GM18868 (cell line): ENCODE data around the gene TNFAIP2.

Source experiments
- ATAC-seq: cut with Tn5 transposase; IDR thresholded peaks from one replicate; pipeline ENCODE4 v1.9.1; 2021; ENCODE audit warnings: mild to moderate bottlenecking, moderate library complexity; ENCODE audit not compliant: unreplicated experiment

The TNFAIP2 gene, protein sequence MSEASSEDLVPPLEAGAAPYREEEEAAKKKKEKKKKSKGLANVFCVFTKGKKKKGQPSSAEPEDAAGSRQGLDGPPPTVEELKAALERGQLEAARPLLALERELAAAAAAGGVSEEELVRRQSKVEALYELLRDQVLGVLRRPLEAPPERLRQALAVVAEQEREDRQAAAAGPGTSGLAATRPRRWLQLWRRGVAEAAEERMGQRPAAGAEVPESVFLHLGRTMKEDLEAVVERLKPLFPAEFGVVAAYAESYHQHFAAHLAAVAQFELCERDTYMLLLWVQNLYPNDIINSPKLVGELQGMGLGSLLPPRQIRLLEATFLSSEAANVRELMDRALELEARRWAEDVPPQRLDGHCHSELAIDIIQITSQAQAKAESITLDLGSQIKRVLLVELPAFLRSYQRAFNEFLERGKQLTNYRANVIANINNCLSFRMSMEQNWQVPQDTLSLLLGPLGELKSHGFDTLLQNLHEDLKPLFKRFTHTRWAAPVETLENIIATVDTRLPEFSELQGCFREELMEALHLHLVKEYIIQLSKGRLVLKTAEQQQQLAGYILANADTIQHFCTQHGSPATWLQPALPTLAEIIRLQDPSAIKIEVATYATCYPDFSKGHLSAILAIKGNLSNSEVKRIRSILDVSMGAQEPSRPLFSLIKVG

DNA sequence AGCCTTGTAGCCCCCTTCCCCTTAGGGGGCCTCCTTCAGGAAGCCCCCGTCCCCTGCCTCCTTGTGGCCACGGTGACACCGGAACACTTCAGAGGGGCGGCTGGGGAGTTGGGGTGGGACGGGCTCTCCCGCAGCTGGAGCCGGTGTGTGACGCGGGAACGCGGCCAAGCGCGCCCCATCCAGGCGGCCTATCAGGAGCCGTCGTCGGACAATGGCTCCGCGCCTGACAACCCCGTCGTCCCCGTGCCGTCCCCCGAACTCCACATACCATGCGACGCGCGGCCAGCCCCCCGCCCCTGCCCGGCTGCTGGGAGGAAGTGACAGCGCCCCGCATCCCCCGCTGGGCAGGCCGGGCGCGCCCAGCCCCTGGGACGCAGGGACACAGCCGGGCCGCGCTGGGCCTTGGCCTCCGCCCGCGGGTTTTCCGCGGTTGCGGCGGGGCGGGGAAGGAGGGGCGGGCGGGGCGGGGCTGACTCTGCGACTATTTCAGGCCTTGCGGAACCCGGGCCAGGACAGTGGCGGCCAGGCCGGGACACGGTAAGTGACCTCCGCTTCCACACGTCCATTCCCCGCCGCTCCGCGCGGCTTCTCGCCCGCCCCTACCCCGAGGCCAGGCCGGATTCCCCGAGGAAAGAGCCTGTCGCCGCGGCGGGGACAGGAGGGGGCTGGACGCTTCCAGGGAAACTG lies at the start of gene TNFAIP2:
Gene TNFAIP2, plus strand, starts transcription at position 515 of the 687 bp plus-strand sequence. CDS start 2,997 bp downstream, outside the sequence.
- no peak for ATAC-seq

DNA sequence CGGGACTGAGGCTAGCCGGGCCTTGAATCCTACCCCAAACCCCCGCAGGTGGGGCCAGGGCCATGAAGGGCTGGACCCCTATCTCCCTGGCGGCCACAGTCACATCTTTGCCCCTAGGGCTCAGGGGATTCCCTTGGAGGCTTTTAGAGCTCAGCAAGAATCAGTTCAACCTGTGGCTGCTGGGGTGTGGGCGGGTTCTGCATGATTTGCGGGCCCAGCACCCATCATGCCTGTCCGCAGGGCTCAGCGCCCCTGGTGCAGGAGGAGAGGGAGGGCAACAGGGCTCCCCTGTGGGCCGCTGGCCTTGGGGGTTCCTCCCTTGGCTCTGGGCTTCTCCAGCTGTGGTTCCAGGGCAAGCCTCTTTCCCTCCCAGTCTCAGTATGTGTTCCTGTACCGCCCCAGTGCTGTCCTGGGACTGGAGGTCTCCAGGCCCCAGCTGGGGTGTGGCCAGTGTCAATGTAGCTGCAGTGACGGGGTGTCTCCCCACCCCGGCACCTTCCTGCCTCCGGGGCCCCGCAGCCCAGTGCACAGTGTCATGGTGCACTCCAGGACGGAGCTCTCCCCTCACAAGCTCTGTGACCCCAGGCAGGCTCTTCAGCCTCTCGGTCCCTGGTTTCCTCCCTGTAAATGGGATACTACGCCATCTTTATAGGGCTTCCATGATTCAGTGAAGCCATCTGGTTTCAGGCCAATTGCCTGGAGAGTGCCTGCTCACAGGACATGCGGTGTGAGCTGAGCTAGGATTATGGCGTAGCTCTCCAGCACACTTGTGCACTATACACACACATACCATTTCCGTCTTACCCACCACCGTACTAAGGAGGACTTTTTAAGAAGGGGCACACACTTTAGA lies 49.2 kb upstream of the TNFAIP2 start:
- ATAC-seq: no peak

DNA sequence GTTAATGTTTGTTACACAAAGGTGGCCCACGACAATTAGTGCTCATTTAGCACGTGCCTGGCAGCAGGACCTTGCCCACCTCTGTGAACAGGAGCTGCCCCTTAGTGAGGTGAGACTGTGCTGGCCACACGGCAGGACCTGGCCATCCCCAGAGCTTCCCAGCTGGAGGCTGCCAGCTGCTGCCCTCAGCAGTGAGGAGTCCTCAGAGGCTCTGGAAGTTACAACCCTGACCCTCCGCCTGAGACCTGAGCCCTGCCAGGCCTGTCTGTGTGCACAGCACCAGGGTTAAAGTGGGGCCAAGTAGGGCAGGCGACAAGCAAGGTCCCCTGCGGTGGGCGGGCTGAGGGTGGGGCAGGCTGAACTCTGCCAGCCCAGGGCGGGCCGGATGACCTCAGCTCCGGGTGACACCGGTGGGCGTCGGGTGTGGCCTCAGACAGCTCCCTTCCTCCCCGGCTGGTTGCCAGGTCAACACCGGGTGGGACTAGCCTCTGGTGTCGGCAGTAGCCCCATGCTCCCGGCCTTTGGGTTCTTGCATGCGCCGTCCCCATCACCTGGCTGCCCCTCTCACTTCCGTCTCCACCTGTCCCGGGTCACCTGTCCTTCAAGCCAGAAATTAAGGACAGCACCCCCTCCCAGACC lies 48.4 kb upstream of the TNFAIP2 start:
- ATAC-seq: no peak

DNA sequence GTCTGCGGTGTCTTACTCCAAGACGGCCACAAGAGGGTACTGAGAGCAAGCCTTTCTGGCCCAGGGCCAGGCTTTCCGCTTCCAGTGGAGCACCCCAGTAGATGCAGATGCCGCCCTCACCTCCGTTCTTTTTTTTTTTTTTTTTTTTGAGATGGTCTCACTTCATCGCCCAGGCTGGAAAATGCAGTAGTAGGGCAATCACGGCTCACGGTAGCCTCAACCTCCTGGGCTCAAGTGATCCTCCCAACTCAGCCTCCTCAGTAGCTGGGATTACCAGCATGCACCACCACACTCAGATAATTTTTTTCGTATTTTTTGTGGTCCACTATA lies 44.9 kb upstream of the TNFAIP2 start:
- peak; percentile 53 for ATAC-seq

DNA sequence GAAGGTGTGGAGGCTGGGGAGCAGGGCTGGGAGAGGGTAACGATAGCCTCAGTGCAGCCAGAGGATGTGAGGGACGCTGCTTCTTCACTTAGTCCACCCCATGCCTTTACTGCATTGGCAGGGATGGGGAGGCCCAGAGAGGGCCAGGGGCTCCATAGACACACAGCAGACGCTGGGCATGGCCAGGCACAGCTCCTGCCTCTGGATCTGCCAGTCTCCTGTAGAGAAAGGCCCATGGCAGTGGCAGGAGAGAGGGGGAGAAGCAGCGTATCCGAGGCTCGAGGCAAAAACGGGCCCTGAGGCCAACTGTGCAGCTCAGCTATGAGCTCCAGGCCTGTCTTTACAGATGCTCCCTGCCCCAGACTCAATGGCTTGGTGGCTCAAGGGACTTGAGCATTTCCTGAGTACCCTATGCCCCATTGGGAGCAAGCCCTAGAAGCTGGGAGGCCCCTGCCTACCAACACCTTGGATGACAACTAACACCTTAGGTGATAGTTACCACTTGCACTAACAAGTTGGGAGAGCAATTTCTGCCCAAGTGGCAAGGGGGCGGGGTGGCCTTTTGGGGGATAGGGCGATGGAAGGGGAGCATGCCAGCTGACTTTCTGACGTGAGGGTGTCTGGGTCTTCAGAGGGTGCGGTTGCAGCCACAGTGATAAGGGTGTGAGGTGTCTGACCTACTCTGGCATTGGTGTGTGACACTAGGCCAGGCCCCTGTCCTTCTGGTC lies 44.2 kb upstream of the TNFAIP2 start:
- ATAC-seq: no peak

DNA sequence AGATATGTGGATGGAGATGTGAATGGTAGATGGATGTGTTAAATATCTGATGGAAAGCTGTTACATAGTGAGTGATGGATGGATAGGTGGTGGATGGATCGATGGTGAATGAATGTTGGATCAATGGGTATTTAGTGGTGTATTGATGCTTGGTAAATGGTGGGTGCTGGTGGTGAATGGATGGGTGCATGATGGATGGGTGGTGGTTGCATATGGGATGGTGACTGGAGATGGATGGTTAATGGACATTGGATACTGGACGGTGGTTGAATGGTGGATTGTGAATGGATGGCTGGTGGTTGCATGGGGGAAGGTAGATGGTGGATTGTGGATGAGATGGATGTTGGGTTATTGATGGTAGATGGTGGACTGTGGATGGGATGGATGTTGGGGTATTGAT lies 41.3 kb upstream of the TNFAIP2 start:
- ATAC-seq: no peak

DNA sequence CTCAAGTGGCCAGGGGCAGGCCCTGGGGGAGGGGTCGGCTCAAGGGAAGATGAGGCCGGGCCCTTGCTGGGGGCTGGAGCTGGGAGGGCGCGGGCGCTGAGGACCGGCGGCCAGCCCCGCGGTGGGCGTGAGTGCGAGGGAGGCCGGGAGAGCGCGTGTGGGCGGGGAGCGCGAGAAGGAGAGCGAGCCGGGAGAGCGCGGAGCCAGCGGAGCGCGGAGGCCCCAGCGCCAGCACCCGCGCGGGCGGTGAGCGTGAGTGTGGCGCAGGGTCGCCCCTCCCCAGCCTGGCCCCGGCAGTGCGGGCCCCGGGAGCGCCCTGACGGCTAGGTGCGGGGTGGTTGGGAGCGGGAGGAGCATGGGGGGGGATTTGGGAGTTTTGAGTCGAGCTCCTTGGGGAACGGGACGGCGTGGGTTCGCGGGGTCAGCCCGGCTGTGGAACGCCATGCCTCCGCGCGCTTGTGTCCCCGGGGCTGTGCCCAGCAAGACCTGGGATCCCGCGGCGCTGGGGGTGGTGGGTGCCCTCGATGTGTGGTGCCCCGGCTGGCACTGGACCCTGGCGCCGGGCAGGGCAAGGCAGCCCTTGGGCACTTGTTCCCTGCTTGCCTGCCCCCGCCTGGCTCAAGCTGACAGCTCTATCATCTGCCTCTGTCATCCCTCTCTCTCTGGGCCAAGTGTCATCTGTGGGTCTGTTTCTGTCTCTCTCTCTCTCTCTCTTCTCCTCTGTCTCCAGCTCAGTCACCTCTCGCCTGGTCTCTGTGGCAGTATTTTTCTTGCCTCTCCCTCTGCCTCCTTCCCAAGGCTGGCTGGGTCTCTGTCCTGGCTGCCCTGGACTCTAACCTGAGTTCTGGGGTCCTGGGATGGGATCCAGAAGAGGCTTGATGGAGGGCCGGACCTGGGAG lies 39.0 kb upstream of the TNFAIP2 start, which contains the start of gene LBHD2:
Gene LBHD2, plus strand, starts transcription at position 190 of the 899 bp plus-strand sequence. CDS start 1,803 bp downstream, outside the sequence.
- ATAC-seq: no peak

DNA sequence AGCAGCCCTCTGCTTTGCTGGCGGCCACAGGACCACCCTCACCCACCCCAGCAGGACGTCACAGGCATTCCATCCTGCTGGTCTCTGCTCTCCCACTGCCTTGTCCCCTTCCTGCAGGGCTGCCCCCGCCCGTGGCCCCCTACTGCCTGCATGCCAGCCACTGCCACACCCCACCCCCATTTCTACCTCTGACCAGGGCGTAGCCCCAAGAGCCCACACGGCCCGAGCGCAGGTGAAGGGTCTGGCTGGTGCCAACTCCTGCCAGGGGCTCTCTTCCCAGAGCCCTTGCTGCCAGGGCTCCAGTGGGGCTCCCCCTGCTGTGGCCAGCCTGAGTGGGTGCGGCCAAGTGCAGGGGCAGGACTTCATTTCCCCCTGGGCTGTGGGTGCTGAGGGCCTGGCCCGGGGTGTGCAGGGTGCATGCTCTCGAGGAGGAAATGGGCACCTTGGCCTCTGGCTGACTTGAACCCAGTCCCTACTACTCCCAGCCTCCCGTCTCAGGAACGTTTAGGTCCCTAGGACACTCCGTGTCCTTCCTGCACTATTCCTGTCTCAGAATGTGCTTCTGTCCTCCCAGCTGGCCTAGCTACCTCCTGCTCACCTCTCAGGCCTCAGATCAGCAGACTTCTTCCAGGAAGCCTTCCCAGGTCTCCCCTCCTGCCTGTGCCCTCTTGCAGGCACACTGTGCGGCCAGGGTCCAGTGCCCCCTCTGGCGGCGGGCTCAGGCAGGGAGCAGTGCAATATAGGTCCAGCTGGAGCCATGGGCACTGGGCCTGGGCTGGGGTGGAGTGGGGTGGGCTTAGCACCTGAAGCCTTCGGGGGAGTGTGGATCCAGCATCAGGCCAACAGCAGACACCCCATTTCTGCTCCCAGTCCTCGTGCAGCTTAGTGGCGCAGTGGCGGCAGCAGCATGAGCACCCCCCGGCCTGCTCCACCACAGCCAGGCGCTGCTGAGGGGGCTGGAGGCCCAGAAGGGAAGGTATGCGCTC lies 37.9 kb upstream of the TNFAIP2 start:
- no peak for ATAC-seq

DNA sequence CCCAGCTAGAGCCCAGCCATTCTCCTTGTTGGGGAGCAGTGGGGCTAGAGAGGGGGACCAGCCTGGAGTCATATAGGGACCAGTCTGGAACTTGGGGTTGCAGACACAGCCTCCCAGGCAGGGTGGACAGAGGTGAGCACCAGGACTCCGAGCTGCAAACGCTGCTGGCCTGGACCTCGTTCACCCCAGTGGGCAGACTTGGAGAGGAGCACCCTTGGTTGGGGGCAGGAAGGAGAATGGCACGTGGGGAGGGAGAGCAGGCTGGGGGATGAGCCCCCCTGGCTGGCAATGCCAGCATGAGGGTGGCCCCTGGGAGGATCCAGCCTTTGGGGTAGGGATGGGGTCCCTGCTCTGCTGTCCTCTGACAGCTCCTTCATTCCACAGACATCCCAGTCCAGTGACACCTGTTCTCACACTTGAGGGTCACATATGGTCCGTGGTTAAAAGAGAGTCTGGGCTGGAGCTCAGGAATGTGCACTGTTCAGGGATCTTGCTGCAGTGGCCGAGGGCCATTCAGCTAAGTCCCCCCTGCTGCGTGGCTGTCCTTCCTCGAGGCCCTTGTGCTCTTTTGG lies 36.4 kb upstream of the TNFAIP2 start:
- ATAC-seq: no peak

DNA sequence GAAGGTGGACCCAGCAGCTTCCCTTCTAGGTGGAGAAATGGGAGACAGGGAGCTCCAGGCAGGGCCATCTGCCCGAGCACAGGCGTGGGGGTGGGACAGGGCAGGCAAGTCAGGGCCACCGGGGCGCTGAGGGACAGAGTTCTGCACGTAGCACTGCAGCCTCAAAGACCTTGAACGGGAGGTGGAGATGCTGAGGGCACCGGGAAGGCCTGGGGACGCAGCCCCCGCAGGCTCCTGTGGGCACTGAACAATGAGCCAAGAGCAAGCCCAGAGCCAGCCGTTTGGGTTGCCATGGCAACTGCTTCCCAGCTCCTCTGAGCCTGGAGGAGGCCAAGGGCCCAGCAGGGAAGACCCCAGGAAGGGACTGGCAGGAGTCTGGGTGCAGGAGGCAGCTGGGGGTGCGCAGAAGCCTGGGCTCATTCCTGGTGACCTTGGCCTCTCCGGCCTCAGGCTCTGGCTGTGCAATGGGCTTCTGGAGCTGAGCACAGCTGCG lies 35.9 kb upstream of the TNFAIP2 start:
- ATAC-seq: no peak

DNA sequence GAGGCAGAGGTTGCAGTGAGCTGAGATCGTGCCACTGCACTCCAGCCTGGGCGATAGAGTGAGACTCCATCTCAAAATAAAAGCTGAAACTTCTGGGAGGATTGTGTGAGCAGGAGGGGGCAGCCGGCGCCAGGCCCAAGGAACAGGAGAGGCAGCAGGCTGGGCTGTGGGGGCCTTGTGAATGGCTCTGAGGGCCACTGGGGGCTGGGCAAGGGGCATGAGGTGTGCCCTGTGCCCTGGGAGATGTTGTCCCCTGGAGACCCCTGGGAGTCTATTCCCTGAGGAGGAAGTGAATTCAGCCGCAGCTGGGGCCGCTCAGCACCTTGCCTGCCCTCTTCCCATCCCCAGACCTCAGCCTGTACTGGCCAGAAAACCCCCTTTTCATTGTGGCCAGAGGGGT lies 34.3 kb upstream of the TNFAIP2 start:
- no peak for ATAC-seq

DNA sequence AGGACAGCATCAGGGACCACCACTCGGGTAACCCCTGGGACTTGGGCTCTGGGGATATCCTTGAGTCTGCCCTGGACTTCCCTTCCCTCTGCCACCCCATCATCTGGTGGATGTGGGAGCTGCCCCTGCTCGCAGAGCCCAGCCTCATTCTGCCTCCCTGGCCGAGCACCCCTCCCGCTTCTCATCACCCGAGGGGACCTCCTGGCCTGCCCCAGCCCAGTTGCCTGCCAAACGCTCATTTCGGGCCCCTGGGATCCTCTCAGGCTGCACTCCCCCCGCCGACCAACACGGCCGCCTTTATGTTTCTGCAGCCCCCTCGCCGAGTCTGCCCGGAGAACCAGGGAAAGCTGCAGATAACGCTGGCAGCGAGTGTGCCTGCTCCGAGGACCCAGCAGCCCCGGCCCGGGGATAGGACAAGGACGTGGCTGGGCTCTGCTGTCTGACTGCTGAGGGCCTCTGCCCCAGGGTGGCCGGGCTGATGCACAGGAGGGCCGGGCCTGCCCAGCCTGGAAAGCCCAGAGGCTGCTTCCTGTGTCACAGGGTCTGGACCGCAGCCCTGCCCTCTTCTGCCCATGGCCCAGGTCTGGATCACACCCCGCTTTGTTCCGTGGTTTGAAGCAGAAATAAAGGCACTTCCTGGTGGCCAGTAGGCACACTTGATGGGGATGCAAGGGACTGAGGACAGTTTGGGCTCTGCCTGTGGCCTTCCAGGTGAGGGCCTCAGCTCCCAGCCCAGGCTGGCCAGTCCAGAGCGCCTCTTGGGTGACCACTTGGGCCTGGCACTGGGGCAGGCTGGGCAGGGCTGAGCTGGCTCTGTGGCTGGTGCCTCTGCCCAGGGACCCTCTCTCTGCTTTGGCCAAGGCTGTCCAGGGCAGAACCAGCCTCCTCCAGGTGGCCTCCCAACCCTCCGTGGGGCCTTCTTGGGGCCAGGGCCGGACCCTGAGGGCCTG lies 33.6 kb upstream of the TNFAIP2 start:
- no peak for ATAC-seq

DNA sequence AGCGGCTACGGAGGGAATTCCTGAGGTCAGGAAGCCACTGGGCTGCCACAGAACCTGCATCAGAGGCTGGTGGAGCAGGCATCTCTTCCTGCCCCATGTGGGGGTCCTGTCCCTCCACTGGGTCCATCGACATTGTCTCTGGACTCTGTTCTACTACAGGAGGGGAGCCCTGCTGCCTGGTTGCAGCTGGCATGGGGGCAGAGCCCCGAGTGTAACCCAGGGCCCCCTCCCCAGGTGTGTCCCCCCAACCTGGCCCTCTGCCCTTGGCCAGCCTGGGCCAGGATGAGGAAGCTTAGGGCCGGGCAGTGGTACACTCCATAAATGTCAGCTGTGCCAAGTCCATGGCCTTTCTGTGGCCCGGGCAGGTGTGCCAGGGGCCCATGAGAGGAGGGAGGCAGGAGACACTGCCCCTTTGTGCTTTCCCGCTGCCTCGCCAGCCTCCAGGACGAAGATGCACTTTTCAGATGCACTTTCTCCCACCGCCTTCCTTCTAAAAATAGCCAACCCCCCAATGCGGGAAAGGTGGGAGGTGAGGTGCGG lies 32.7 kb upstream of the TNFAIP2 start:
- ATAC-seq: no peak

DNA sequence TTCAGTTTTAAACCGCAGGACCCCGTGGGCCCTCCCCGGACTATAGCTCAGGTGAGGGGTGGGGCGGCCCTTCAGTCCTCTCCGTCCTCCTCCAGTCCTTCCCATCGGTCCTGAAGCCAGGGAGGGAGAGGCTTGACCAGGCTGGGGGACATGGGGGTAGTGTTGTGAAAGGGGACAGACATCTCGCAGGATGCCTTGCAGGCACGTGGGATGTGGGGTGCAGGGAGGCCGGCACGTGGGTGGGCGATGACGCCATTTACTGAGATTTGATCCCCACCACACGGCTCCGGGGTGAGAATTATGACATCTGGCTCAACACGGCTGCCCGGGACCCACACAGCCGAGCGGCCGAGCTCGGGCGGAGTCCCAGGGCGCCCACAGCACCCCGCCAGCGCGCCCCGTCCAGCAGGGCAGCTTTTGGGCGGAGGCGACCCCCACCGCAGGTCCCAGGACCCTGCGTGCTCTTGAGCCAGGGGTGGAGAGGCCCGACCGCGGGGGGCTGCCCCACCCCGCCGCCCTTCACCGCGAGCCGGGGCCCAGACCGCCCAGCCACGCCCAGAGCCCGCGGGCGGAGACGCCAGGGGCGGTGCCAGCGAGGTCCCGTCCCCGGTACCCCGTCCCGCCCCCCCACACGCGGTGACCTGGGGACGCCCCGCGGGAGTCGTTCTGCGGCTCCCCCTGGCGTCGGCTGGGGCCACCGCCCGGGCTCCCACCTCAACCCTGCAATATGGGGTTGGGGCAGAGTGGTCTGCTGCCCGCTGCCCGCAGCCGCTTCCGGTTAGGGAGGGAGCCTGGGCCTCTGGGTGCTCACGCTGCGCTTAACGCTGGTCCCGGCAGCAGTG lies 32.0 kb upstream of the TNFAIP2 start:
- ATAC-seq: peak; percentile 72

DNA sequence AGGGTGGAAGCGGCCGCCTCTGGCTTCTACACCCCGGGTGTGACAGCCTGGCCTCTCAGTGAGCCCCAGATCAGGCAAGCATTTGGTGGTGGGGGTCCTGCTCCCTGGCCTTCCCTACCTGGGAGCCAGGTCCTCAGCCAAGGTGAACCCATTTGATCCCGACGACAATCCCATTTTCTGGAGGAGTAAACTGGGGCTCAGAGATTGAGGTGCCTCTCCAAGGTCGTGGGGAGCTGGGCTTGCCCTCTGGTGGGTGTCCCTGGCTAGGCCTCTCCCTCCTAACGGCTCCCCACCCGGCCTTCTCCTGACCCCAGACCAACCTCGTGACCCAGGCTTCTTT lies 31.4 kb upstream of the TNFAIP2 start:
- ATAC-seq: no peak
